HG03103 (cell line): ENCODE measurements around the gene CR1.
A peak's percentile ranks its signal among the peaks of the same experiment; 100 is the strongest.
"Not testable (repeated sequence)": the region's sequence is repeated elsewhere in the genome, so short reads cannot be mapped to it uniquely, and the experiment has no call there.

ENCODE experiments used
- ATAC-seq: cut with Tn5 transposase; IDR thresholded peaks from one replicate; pipeline ENCODE4 v1.9.1; 2021; ENCODE audit warnings: low read depth; ENCODE audit not compliant: unreplicated experiment

CR1 gene

DNA sequence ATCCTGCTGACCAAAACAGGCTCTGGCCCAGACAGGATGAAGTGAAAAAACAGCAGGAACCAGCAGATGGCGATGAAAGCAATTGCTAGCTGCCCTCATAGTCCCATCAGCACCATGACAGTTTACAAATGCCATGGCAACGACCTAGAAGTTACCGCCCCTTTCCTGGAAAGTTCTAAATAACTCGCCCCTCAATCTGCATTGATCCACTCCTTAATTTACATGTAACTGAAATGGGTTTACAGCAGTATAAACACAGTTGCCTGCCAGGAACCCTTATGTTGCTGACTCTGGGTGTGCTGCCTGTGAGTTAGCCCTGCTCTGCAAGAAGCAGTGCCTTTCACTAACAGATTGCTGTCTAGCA lies 83.5 kb downstream of the CR1 start:
- ATAC-seq, result peak; percentile 89

DNA sequence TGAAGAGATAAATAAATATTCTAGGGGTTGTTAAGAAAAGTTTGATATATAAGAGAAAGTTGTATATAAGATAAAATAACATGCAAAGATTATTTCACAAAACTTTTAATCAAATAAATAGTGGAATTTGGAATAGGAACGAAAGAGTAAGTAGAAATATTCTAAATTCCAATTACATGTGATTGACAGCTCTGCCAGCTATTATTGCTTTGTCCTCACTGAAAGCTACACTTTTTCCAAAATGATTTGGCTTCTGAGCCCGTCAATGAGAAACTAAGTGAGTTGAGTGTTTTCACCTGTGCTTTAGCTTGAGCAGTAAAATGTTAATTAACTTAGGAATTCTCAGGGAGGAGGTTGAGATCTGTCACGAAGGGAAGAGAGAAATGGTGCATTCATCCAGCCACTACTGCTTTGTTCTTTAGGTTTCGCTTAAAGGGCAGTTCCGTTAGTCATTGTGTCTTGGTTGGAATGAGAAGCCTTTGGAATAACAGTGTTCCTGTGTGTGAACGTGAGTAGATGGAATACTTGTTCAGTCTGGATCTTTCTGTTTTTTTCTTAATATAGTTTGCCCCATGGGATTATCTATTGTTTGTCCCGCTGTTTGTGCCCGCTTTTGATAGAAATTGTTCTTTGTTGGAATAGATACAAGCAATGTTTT lies 85.7 kb downstream of the CR1 start:
- ATAC-seq, result no peak

DNA sequence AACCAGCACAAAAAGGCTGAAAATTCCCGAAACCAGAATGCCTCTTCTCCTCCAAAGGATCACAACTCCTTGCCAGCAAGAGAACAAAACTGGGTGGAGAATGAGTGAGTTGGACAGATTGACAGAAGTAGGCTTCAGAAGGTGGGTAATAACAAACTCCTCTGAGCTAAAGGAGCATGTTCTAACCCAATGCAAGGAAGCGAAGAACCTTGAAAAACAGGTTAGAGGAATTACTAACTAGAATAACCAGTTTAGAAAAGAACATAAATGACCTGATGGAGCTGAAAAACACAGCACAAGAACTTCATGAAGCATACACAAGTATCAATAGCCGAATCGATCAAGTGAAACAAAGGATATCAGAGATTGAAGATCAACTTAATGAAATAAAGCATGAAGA lies 93.5 kb downstream of the CR1 start:
- ATAC-seq, result not testable (repeated sequence)

DNA sequence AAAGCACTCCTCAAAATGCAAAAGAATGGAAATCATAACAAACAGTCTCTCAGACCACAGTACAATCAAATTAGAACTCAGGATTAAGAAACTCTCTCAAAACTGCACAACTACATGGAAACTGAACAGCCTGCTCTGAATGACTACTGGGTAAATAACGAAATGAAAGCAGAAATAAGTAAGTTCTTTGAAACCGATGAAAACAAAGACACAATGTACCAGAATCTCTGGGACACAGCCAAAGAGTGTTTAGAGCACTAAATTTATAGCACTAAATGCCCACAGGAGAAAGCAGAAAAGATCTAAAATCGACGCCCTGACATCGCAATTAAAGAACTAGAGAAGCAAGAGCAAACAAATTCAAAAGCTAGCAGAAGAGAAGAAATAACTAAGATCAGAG lies 95.2 kb downstream of the CR1 start:
- ATAC-seq, result not testable (repeated sequence)

DNA sequence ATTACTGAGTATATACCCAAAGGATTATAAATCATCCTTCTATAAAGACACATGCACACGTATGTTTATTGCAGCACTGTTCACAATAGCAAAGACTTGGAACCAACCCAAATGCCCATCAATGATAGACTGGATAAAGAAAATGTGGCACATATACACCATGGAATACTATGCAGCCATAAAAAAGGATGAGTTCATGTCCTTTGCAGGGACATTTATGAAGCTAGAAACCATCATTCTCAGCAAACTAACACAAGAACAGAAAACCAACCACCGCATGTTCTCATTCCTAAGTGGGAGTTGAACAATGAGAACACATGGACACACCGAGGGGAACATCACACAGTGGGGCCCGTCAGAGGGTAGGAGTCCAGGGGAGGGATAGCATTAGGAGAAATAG lies 98.1 kb downstream of the CR1 start:
- ATAC-seq, result not testable (repeated sequence)

DNA sequence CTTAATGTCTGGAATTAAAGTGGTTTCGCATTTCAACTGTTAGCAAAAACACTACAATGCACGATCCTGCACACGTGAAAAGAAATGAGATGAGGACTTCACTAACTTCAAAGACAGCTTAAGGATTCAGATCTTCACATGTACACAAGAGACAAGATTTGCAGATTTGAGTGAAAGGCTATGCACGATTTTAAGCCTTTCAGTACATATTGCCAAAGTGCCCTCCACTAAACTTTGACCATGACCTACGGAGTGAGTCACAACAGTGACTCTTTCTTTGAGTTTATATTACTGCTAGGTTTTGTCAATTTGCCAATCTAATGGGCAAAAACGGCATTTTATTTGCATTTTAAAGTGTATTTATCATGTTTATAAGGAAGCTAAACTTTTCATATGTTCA lies 107.8 kb downstream of the CR1 start:
- no peak for ATAC-seq

DNA sequence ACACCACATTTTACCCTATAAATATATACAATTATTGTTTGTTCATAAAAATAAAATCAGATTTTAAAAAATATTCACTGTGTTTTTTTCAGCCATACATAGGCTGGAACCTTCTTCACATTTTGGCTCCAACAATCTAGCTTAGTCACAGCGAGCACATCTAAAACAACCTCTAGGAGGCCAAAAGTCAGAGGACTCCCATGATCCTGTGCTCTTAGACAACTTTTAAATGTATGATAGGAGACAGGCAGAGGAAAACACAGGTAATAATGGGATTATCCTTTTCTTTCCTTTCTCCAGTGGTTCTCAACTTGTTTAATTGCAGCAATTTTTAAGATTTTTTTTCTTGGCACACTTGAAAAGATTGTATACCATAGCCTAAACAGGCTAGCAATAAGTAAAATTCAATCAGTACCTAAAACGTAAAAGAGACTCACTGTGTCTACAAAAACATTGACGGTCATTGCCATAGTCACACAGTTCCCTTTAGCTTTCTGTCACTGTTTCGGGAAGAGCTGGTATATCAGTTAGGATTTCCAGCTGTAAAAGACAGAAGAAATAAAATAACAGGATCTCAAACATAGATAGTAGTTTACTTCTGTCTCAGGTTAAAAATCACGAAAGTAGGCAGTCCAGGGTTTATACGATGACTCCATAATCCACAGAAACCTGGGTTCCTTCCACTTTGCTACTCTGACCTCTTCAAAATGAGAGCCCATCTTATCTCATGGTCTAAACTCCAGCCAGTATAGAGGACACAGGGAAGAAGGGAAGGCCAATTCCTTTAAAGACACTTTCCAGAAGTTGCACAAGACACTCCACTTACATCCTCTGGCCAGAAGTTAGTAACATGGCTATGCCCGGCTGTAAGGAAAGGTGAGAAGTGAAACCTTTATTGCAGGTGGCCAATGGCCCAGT lies 109.7 kb downstream of the CR1 start:
- ATAC-seq, result no peak

DNA sequence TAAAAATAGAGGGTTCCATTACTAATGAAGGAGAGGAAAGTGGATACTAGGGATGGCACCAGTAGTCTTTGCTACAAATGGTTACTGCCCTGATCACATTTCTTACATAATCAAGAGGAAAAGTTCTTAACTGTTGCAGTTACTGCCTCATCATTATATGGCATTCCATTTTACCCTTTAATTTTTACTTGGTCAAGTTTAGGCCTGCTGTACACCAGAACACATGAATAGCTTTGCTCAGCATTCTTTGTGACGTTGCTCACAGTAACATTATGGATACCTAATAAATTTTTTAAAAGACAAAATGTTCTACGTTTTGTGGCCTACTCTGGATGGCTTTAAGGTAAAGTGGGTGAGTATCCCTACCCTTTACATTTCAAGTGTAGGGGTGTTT lies 110.4 kb downstream of the CR1 start:
- ATAC-seq, result no peak

DNA sequence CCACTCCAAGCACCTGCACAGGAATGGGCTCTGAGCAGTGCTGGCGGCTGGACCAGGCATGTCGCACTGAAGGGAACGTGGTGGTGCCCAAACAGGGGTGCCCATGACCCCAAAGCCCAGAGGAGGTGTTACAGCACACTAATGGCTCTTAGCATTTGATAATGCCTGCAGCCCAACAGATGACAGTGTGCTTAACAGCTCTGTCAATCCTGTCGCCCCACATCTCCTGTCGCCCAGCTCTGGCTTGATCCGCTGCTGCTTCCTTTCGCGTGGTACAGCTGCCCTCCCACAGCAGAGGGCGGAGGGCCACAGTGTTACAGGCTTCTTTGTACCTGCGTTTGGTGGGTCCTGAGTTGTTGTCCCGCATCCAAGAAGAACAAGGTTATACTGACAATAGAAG lies 116.8 kb downstream of the CR1 start:
- no peak for ATAC-seq

DNA sequence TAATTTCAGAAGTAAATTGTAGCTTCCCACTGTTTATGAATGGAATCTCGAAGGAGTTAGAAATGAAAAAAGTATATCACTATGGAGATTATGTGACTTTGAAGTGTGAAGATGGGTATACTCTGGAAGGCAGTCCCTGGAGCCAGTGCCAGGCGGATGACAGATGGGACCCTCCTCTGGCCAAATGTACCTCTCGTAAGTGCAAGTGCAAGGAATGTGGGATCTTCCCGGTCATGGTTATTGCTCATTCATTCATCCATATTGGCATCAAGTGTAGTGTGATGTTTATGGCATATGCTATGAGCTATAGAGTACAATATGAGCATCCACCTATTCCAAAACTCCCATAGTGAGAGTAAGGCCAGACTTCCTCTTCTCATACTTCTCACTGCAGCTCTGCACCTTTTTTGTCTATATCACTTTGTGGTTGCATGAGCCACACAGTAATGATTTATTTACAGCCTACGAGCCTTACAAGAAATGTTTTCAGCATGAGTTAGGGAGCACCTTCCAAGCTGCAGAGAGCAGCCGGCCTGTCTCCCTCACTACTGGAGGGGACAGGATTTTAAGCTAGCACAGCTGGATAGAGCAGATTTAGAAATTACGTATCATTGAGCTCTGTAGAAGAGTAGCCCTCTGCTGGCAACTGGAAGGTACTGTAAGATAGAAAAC lies 124.0 kb downstream of the CR1 start:
- ATAC-seq, result peak; percentile 88

DNA sequence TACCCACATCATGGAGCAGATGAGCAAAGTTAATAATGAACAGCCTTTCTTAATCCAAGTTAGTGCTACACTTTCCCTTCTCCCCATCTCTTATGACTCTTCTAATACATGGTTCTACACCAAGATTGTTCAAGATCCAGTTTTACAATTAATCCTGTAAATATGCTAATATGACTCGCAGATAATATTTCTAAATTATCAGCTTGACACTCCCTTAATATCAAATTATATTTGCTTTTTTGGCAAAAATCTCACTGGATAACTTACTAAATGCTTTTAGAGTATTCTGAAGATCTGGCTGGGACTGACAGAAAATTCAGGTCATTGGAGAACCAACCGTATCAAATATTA lies 124.6 kb downstream of the CR1 start:
- no peak for ATAC-seq

DNA sequence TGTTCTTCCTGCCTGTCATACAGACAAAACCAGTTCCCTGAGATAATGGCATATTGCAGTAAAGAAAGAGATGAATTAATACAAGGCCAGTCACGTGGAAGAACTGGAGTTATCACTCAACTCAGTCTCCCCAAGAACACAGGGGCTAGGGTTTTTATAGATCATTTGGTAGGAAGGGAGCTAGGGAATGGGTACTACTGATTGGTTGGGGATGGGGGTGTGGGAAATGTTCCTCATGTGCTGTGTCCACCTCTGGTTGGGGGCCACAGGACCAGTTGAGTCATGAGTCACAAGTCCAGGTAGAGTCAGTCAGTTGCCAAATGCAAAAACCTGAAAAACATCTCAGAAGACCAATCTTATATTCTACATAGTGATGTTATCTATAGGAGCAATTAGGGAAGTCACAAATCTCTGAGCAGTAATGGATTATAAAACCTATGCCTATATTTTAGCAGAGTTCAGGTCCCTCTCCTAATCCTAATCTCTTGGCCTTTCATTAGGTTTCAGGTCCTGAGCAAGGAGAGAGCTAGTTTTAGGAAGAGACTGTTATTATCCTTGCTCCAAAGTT lies 129.6 kb downstream of the CR1 start:
- not testable (repeated sequence) for ATAC-seq

DNA sequence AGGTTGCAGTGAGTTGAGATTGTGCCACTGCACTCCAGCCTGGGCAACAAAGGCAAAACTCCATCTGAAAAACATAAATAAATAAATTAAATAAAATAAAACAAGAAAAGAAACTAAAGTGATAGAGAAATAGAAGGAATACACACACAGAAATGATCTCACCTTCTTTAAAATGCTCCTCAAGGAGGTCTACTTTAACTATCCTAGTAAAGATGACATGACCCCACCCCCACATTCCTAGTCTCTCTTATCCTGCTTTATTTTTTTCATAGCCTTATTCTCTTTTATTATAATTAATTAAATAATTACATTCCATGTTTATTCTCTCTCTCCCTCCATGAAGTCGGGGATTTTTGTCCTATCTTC lies 131.0 kb downstream of the CR1 start:
- no peak for ATAC-seq

DNA sequence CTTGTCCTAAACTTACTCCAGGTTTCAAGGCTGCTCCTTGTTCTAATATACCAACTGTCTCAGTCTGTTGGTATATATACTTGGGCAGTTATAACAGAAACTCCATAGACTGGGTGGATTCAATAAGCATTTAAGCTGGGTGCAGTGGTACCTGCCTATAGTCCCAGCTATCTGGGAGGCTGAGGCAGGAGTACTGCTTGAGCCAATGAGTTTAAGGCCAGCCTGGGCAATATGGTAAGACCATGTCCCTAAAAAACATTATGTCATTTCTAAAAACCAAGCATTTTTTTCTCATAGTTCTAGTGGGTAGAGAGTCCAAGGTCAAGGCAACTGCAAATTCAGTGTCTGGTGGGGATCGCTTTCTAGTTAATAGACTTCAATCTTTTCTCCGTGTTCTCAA lies 131.5 kb downstream of the CR1 start:
- no peak for ATAC-seq

DNA sequence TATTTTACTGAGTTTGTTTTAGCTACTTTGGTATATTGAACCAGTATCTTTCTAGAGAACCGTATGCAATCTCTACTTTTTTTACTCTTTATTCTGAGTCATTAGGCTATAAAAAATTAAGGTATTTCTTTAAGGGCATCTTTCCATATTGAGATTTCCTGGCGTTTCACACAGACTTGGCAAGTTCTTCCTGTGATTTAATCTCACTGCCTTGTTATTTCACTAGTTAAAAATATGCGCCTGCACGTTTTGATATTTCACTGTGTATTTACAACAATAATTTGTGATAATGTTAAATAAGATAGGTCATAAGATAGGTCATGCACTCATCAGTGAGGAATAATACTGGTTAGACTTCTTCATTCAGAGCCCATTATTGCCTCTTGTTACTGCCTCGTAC lies 132.8 kb downstream of the CR1 start:
- ATAC-seq, result no peak

DNA sequence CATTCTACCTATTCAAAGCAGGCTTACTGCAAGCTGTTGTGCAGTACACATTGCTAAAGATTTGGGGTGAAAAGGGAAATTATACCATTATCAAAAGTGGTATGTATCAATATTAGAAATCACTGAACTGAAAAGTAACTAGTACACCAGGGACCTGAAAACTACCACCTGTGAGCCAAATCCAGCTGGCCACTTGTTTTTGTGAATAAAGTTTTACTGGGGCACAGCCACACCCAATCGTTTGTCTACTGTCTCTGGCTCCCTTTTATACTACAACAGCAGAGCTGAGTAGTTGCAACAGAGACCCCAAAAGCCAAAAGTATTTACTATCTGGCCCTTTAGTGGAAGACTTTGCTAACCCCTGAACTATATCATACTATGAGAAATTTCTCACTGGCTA lies 135.2 kb downstream of the CR1 start:
- no peak for ATAC-seq

DNA sequence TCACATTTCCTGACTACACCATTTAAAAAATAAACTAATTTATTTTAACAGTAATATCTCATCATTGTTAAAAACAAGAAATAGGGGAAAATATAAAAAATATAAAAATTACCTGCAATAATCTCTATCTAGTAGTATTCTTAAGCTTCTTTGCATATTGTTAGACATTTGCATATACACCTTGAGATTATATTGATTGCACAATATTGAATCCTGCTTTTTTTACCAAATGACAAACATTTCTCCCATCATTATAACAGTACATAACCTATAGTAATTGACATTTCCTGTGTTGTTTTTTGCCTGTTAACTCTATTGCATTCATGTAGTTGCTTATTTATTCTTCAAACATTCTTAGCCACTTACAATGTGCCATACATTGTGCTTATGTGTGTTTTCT lies 137.3 kb downstream of the CR1 start:
- ATAC-seq, result no peak

DNA sequence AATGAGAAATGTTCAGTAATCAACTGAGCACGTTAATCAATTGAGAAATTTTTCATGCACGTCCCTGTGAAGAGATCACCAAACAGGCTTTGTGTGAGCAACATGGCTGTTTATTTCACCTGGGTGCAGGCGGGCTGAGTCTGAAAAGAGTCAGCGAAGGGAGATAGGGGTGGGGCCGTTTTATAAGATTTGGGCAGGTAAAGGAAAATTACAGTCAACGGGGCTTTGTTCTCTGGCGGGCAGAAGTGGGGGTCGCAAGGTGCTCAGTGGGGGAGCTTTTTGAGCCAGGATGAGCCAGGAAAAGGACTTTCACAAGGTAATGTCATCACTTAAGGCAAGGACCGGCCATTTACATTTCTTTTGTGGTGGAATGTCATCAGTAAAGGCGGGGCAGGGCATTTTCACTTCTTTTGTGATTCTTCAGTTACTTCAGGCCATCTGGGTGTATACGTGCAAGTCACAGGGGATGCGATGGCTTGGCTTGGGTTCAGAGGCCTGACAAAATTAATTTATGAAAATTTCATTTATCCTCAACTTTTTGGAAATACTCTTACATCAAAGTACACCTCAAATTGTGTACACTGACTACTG lies 137.8 kb downstream of the CR1 start:
- not testable (repeated sequence) for ATAC-seq

DNA sequence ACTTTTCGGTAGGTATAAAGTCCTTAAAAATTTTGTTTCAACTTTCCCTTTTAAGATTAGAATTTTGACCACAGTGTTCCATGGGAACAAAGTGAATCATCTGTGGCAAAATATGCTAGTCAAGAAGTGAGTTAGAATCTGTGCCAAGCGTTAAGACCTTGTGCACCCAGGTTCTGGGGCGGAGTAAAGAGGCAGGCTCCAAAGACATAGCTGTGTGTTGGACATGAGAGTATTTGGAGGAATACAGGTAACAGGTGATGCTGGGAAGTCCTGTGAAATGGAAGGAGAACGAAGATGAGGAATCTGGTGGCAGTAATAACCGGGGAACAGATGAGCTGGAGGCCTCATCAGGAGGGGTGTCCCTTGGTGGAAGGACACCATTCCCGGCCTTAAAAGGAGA lies 138.3 kb downstream of the CR1 start:
- not testable (repeated sequence) for ATAC-seq

DNA sequence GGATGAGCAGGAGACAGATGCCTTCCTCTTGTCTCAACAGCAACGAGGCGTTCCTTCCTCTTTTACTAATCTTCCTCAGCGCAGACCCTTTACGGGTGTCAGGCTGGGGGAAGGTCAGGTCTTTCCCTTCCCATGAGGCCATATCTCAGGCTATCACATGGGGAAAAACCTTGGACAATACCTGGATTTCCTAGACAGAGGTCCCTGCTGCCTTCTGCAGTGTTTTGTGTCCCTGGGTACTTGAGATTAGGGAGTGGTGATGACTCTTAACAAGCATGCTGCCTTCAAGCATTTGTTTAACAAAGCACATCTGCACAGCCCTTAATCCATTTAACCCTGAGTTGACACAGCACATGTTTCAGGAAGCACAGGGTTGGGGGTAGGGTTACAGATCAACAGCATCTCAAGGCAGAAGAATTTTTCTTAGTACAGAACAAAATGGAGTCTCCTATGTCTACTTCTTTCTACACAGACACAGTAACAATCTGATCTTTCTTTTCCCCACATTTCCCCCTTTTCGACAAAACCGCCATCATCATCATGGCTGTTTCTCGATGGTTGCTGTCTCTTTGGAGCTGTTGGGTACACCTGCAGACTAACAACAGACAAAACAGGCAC lies 139.7 kb downstream of the CR1 start:
- ATAC-seq, result not testable (repeated sequence)
